K562 (cell line): ENCODE data around the gene ARPC4. TPM values are rescaled to one million over a fixed set of nuclear protein-coding genes. Genes with fewer than 3 reads are reported as not detected.

Source experiments
- BRCA1 ChIP-seq, 2 experiments: fragments of 450-650 bp in 1 of 2; sonication (generic) in 1 of 2; formaldehyde crosslinking in 1 of 2; IDR thresholded peaks; 2 replicates each; pipeline versions ENCODE4 v1.5.0 to v1.6.1; 2017 to 2020; ENCODE audit warnings: mild to moderate bottlenecking in 1 of 2, missing genetic modification reagents in 1 of 2
- CLOCK ChIP-seq: fragments of 250-450 bp; sonication (Bioruptor Pico); IDR thresholded peaks from 2 replicates; pipeline ENCODE4 v1.4.0; 2020; ENCODE audit warnings: mild to moderate bottlenecking, moderate library complexity, borderline replicate concordance
- CREB1 ChIP-seq, 2 experiments: sonication (generic) in 1 of 2; formaldehyde crosslinking in 1 of 2; IDR thresholded peaks; 2 replicates each; pipeline versions ENCODE4 v1.6.1 to v1.8.0; 2012 to 2022; ENCODE audit warnings: inconsistent platforms in 1 of 2, mild to moderate bottlenecking in 1 of 2, missing genetic modification reagents in 1 of 2, moderate library complexity in 1 of 2
- CTBP1 ChIP-seq: fragments of 450-650 bp; IDR thresholded peaks from 2 replicates; pipeline ENCODE4 v1.6.1; 2016; ENCODE audit warnings: borderline replicate concordance
- DDX20 ChIP-seq: fragments of 450-650 bp; IDR thresholded peaks from 2 replicates; pipeline ENCODE4 v1.6.1; 2016; ENCODE audit warnings: missing genetic modification characterization, low read depth, mild to moderate bottlenecking, missing compliant biosample characterization, moderate library complexity
- GATA2 ChIP-seq: sonication (generic); formaldehyde crosslinking; IDR thresholded peaks from 2 replicates; pipeline ENCODE4 v1.4.0; 2020; ENCODE audit warnings: mild to moderate bottlenecking, missing genetic modification reagents
- GTF2E2 ChIP-seq: fragments of 200-800 bp; sonication (Bioruptor generic); IDR thresholded peaks from 2 replicates; pipeline ENCODE4 v1.6.1; 2016; ENCODE audit warnings: missing genetic modification characterization, missing compliant biosample characterization
- HDAC3 ChIP-seq: fragments of 450-650 bp; IDR thresholded peaks from 2 replicates; pipeline ENCODE4 v1.6.1; 2018; ENCODE audit warnings: borderline replicate concordance, mild to moderate bottlenecking, moderate library complexity; ENCODE audit not compliant: partially characterized antibody
- HOMEZ ChIP-seq: fragments of 250-450 bp; sonication (Bioruptor Pico); IDR thresholded peaks from 2 replicates; pipeline ENCODE4 v1.4.0; 2020; ENCODE audit warnings: mild to moderate bottlenecking, moderate library complexity
- KLF10 ChIP-seq: fragments of 250-450 bp; sonication (Bioruptor Pico); IDR thresholded peaks from 2 replicates; pipeline ENCODE4 v1.6.1; 2021; ENCODE audit warnings: matching md5 sums
- MAFK ChIP-seq: IDR thresholded peaks from 2 replicates; pipeline ENCODE4 v1.6.1; 2011; ENCODE audit warnings: low read length, improper control_type of control experiment
- NCOA6 ChIP-seq: fragments of 450-650 bp; IDR thresholded peaks from 2 replicates; pipeline ENCODE4 v1.6.1; 2017; ENCODE audit warnings: mild to moderate bottlenecking
- NFYB ChIP-seq: IDR thresholded peaks from 2 replicates; pipeline ENCODE4 v1.6.1; 2011; ENCODE audit warnings: mild to moderate bottlenecking, moderate library complexity; ENCODE audit not compliant: insufficient read length; ENCODE audit errors: extremely low read depth
- NUFIP1 ChIP-seq: fragments of 450-650 bp; IDR thresholded peaks from 2 replicates; pipeline ENCODE4 v1.6.1; 2018; ENCODE audit not compliant: partially characterized antibody
- POLR2A ChIP-seq: fragments of 450-650 bp; conservative IDR thresholded peaks from 2 replicates; pipeline ENCODE4 v1.6.1; 2016
- POLR2AphosphoS5 ChIP-seq: IDR thresholded peaks from 2 replicates; pipeline ENCODE4 v1.6.1; 2011; ENCODE audit warnings: mild to moderate bottlenecking, low read depth, low read length, moderate library complexity; ENCODE audit not compliant: control insufficient read depth, insufficient read depth
- POLR2G ChIP-seq: fragments of 200-400 bp; formaldehyde crosslinking; IDR thresholded peaks from 2 replicates; pipeline ENCODE4 v1.6.1; 2017; ENCODE audit warnings: low read depth, mild to moderate bottlenecking, antibody characterized with exemption, low read length, moderate library complexity
- RBM22 ChIP-seq: fragments of 200-400 bp; formaldehyde crosslinking; IDR thresholded peaks from 2 replicates; pipeline ENCODE4 v1.6.1; 2018; ENCODE audit warnings: low read length, low read depth; ENCODE audit not compliant: poor library complexity, severe bottlenecking
- TCF3 ChIP-seq: sonication (generic); formaldehyde crosslinking; IDR thresholded peaks from 2 replicates; pipeline ENCODE4 v1.4.0; 2020; ENCODE audit warnings: mild to moderate bottlenecking, missing genetic modification reagents
- U2AF2 ChIP-seq: fragments of 200-400 bp; formaldehyde crosslinking; optimal IDR thresholded peaks from 2 replicates; pipeline ENCODE3; 2017; ENCODE audit warnings: low read depth, mild to moderate bottlenecking, low read length
- XRCC5 ChIP-seq: fragments of 200-400 bp; formaldehyde crosslinking; IDR thresholded peaks from 2 replicates; pipeline ENCODE4 v1.6.1; 2017; ENCODE audit warnings: low read depth, mild to moderate bottlenecking, low read length
- ZNF140 ChIP-seq: fragments of 250-450 bp; sonication (Bioruptor Pico); IDR thresholded peaks from 2 replicates; pipeline ENCODE4 v1.8.0; 2021; ENCODE audit warnings: moderate library complexity, mild to moderate bottlenecking, inconsistent platforms
- ZNF717 ChIP-seq: fragments of 250-450 bp; sonication (Bioruptor Pico); IDR thresholded peaks from 2 replicates; pipeline ENCODE4 v1.5.0; 2021
- ZNF764 ChIP-seq: fragments of 250-450 bp; sonication (Bioruptor Pico); IDR thresholded peaks from 2 replicates; pipeline ENCODE4 v1.4.0; 2020; ENCODE audit warnings: low read depth, mild to moderate bottlenecking, moderate library complexity
- ZNF780A ChIP-seq: fragments of 250-450 bp; sonication (Bioruptor Pico); IDR thresholded peaks from 2 replicates; pipeline ENCODE4 v1.5.0; 2021; ENCODE audit warnings: mild to moderate bottlenecking
- polyA plus RNA-seq, 8 experiments: library from polyadenylated mRNA; depleted of rRNA in 4 of 8; stranded (reverse) in 5 of 8; unstranded in 3 of 8; fragments of >200 nt; fragmentation: Nextera tagmentation in 2 of 8; fragmentation: Illumina TruSeq in 1 of 8; extraction: Ambion mirVana in 2 of 8; extraction: Trizol in 1 of 8; gene quantifications; 2 replicates each; pipeline versions ENCODE4 v1.2.1 to v1.2.3, GENCODE V29; 2011 to 2014; ENCODE audit warnings: inconsistent platforms in 1 of 8, missing spikeins in 1 of 8
- total RNA-seq, 7 experiments: library from RNA; depleted of rRNA in 6 of 7; stranded (reverse); fragments of >200 nt in 6 of 7; fragmentation: Illumina TruSeq in 2 of 7; extraction: Trizol in 2 of 7; gene quantifications; 2 replicates each; pipeline versions ENCODE4 v1.2.1 to v1.2.3, GENCODE V29; 2011 to 2021; ENCODE audit warnings: low replicate concordance in 1 of 7

The ARPC4 gene
- total and polyA plus RNA-seq, 9 of the 15 experiments (the other 6 are each of a cell fraction or from before 2014, with no cell fraction given), result 20.1 to 153 (median 119) TPM

GRCh38 chr3:9826815-9827573 is 34.1 kb downstream of the ARPC4 start (continued):
- TF ChIP-seq GTF2E2 (no peak), ZNF764 (CRISPR knock-in tag) (no peak), HDAC3 (no peak), BRCA1 (IDR thresholded peaks at IDR 0.05) (no peak), BRCA1 (CRISPR knock-in tag; IDR thresholded peaks at IDR 0.05) (no peak), ZNF140 (CRISPR knock-in tag) (no peak), NFYB (no peak), RBM22 (no peak), KLF10 (CRISPR knock-in tag) (no peak), POLR2G (peak; percentile 45), POLR2A (0 out of 2 replicates have a peak, but pooled peaks have one; percentile 3), NUFIP1 (no peak), MAFK (no peak), NCOA6 (no peak), CREB1 (IDR thresholded peaks at IDR 0.05) (0 out of 2 replicates have a peak, but pooled peaks have one; percentile 17), CREB1 (CRISPR knock-in tag; IDR thresholded peaks at IDR 0.05) (no peak), ZNF780A (CRISPR knock-in tag) (no peak), HOMEZ (CRISPR knock-in tag) (no peak), ZNF717 (CRISPR knock-in tag) (no peak), GATA2 (CRISPR knock-in tag) (no peak), CTBP1 (peak; percentile 12; the same call in 1 of the 2 replicates), CLOCK (no peak), U2AF2 (no peak), POLR2AphosphoS5 (no peak; the same call in 1 of the 2 replicates), DDX20 (tag) (no peak), TCF3 (no peak), XRCC5 (no peak)
